ENCODE measurements around the gene INTS11.

Gene INTS11

DNA sequence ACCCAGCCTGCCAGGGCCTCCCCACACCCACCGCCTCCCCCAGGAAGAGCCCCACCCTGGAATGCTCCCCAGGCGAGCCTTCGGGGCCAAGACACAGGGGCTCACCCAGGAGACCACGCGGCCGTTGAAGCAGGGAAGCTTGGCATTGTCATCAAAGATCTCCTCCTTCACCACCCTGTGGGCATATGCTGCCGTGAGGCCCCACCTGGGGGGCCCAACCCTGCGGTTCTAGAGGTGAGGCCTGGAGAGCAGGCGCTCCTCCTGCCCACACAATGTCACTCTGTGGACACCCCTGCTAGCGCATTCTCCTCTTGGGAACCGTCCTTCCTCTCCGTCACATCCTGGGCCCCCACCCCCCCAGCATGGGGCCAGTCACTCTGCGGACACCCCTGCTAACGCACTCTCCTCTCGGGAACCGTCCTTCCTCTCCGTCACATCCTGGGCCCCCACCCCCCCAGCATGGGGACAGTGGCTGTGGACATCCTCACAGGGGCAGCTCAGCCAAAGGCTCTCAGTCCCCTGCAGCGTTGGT, 18.2 kb upstream of the INTS11 start:
- no peak overlapping the region for H3K4me3 ChIP-seq (ENCODE audit: control insufficient read depth, low read depth, low read length)
- TF ChIP-seq, protein P1, sequence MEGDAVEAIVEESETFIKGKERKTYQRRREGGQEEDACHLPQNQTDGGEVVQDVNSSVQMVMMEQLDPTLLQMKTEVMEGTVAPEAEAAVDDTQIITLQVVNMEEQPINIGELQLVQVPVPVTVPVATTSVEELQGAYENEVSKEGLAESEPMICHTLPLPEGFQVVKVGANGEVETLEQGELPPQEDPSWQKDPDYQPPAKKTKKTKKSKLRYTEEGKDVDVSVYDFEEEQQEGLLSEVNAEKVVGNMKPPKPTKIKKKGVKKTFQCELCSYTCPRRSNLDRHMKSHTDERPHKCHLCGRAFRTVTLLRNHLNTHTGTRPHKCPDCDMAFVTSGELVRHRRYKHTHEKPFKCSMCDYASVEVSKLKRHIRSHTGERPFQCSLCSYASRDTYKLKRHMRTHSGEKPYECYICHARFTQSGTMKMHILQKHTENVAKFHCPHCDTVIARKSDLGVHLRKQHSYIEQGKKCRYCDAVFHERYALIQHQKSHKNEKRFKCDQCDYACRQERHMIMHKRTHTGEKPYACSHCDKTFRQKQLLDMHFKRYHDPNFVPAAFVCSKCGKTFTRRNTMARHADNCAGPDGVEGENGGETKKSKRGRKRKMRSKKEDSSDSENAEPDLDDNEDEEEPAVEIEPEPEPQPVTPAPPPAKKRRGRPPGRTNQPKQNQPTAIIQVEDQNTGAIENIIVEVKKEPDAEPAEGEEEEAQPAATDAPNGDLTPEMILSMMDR (conservative IDR thresholded peaks at IDR 0.05; ENCODE audit: control insufficient read depth, insufficient read depth, low read depth, low read length): no peak
- DNase-seq (ENCODE audit: low read depth): no peak

DNA sequence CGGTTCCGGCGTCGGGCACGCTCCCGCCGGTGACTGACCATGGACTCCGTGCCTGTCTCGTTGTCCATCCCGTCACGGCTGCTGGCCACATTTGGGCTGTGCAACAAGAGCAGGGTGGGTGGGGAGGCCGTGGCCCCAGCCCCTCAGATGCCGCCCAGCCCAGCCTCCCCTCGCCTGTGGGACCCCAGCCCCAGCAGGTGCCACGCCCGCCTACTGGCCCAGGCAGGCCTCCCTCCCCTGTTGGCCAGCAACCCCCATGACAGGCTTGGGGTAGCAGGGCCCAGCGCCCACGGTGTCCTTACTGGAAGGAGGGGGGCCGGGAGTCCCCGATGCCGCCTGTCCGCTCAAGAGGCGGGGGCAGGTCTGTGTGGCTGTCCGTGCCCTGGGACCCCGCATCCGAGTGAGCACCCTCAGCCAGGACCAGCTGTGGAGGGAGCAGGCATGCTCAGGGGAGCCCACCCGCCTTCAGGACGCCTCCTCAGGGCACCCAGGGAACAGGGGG, 17.7 kb upstream of the INTS11 start:
- H3K4me3 ChIP-seq (ENCODE audit: control insufficient read depth, low read depth, low read length): no peak overlapping the region
- TF ChIP-seq, protein P1 (conservative IDR thresholded peaks at IDR 0.05; ENCODE audit: control insufficient read depth, insufficient read depth, low read depth, low read length): no peak

DNA sequence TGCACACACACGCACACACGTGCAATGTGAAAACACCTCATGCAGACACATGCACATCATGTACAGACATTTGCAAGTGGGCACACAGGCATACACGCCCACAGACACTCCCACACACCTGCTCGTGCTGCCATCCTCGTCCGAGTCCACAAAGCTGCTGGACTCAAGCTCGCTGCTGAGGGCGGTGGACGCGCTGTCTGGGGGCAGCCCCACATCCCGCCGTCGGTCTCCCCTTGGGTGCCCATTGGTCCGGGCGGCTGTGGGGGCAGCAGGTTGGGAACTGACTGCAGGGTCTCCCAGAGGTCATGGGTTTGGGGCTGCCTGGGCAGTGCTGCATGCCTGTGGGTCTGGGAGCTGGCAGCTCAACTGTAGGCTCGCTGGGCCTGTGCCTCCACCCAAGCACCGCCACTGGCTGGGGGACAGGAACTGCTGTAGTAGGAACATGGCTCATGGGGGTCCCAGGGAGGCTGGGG, 17.1 kb upstream of the INTS11 start:
- TF ChIP-seq, protein P1 (conservative IDR thresholded peaks at IDR 0.05; ENCODE audit: control insufficient read depth, insufficient read depth, low read depth, low read length): no peak
- DNase-seq (ENCODE audit: low read depth): no peak
- H3K4me3 ChIP-seq (ENCODE audit: control insufficient read depth, low read depth, low read length): no peak overlapping the region

More for the DNA sequence above, 17.7 kb upstream of the INTS11 start:
- no peak for DNase-seq (ENCODE audit: low read depth)

DNA sequence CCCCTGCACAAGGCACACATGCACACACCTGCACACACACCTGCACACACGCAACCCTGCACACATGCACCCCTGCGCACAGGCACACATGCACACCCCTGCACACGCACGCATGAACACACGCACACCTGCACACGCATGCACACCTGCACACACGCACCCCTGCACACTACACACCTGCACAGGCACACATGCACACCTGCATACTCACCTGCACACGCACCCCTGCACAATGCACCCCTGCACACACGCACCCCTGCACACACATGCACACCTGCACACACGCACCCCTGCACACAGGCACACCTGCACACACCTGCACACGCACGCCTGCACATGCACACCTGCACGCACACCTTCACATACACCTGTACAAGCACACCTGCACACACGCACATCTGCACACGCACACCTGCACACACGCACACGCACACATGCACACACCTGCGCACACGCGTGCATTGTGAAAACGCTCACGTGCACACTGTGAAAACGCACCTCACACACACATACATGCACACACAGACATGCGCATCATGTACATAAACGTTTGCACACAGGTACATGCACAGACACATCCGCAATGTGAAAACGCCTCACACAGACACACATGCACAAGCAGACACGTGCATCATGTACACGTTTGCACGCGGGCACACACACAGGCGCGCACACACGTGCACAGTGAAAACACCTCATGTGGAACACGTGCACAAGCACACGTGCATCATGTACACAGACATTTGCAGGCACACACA, 16.5 kb upstream of the INTS11 start:
- no peak overlapping the region for H3K4me3 ChIP-seq (ENCODE audit: control insufficient read depth, low read depth, low read length)
- TF ChIP-seq, protein P1 (conservative IDR thresholded peaks at IDR 0.05; ENCODE audit: control insufficient read depth, insufficient read depth, low read depth, low read length): no peak
- no peak for DNase-seq (ENCODE audit: low read depth)

DNA sequence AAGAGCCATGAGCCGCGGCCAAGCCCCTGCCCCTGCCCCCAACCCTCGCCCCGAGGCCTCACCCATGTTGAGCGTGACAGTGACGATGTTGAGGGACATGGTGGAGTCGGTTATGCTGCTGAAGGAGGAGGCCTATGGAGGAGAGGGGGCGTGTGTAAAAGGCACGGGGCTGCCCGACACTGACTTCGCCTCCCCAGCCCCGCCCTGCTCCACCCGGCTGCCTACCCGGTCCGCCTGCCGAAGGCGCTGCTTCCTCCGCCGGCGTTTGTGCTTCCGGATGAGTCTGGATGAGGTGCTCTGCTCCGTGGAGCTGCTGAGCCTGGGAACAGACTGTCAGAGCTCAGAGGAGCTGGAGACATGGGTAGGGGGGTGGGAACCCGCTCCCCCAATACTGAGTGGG, 15.7 kb upstream of the INTS11 start:
- H3K4me3 ChIP-seq (ENCODE audit: control insufficient read depth, low read depth, low read length): no peak overlapping the region
- TF ChIP-seq, protein P1 (conservative IDR thresholded peaks at IDR 0.05; ENCODE audit: control insufficient read depth, insufficient read depth, low read depth, low read length): no peak
- DNase-seq (ENCODE audit: low read depth): no peak

DNA sequence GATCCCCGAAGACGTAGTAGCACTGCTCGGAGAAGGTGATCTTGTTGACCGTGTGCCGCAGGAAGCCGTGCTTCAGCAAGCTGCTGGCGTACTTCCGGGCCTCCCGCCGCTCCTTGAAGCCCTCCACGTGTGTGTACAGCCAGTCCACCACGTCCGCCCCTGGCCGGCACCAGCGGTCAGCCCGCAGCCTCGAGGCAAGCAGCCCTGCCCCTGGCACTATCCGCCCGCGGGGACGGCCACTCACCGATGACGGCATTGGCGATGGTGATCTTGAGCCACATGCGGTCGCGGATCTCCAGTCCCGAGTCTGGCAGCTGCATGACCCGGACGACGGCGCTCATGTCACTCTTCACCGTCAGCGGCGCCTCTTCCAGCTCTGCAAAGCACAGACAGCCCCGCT, 13.8 kb upstream of the INTS11 start:
- TF ChIP-seq, protein P1 (conservative IDR thresholded peaks at IDR 0.05; ENCODE audit: control insufficient read depth, insufficient read depth, low read depth, low read length): no peak
- DNase-seq (ENCODE audit: low read depth): no peak
- H3K4me3 ChIP-seq (ENCODE audit: control insufficient read depth, low read depth, low read length): no peak overlapping the region

All from fibroblast of mammary gland (primary cell).